ENCODE results near the gene LRRFIP1. TPM values are rescaled to one million over a fixed set of nuclear protein-coding genes. Genes with fewer than 3 reads are reported as not detected.
"Not testable (repeated sequence)": the region's sequence is repeated elsewhere in the genome, so short reads cannot be mapped to it uniquely, and the experiment has no call there.

LRRFIP1 gene
- total RNA-seq, 1 donor from 2014 or later, result 115 TPM

DNA sequence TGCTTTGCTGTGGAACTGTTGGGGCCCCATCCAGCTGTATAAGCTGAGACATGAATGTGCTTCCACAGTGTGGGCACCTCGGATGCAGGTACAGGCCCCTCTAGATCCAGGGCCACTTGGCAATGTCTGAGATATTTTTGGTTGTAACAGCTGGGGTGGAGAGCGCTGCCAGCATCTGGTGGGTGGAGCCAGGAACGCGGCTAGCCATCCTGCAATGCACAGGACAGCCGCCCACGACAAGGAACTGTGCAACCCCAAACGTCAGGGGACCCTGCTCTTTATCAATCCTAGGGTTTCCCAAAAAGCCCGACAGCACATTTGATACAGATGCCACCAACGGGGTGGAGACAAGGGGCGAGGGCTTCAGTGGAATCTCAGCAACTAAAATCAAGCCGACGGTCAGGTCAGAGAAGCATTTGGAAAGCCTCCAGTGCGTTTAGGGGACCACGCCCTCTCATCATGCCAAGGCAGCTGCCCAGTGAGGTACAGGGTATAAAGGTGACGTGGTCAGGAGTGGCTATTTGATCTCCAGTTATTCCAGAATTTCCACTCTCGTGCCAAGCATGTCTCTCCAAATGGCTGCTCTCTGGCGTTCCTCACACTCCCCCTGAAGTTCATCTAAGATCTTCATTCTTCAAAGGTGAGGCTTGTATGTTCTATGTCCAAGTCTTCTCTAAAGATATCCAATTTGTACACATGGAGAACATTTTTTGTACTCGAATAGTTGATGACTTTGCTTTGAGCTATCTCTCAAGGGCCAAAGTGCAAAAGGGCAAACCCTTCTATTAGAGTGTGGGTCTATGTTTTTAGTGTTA, 55.7 kb downstream of the LRRFIP1 start:
- TF ChIP-seq, protein P1, sequence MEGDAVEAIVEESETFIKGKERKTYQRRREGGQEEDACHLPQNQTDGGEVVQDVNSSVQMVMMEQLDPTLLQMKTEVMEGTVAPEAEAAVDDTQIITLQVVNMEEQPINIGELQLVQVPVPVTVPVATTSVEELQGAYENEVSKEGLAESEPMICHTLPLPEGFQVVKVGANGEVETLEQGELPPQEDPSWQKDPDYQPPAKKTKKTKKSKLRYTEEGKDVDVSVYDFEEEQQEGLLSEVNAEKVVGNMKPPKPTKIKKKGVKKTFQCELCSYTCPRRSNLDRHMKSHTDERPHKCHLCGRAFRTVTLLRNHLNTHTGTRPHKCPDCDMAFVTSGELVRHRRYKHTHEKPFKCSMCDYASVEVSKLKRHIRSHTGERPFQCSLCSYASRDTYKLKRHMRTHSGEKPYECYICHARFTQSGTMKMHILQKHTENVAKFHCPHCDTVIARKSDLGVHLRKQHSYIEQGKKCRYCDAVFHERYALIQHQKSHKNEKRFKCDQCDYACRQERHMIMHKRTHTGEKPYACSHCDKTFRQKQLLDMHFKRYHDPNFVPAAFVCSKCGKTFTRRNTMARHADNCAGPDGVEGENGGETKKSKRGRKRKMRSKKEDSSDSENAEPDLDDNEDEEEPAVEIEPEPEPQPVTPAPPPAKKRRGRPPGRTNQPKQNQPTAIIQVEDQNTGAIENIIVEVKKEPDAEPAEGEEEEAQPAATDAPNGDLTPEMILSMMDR (IDR thresholded peaks at IDR 0.05; ENCODE audit: insufficient read depth, low read length, severe bottlenecking), result no peak
- no peak for FAIRE-seq
- no peak overlapping the region for H3K4me3 ChIP-seq (ENCODE audit: low read depth, low read length)
- DNase-seq (ENCODE audit: low read depth), result peak; percentile 67
- no peaks in the 10 kb centered on the region for H3K27me3 ChIP-seq (ENCODE audit: control insufficient read depth, insufficient read depth, low read length)
- H3K36me3 ChIP-seq (ENCODE audit: control insufficient read depth, insufficient read depth, low read length), result no peaks in the 10 kb centered on the region

DNA sequence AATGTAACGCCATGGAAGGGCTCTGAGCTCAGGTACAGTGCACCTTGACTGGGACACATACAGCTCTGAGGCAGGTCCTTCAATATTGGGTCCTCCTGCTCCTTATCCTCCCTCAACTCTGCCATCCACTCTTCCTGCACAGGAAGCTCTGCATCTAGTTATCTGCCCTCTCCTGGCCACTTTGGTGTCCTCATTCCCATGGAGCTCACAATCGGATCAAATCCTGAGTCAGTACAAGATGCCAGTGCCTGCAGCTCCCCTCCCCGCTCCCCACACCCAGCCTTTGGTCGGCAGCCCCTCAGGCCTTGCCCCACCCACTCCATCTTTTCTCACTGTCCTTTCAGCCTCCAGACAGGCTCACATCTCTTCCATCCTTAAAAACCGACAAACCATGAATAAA, 58.0 kb downstream of the LRRFIP1 start:
- Histone ChIP-seq H3K4me3 (ENCODE audit: low read depth, low read length) (no peak overlapping the region), H3K27me3 (ENCODE audit: control insufficient read depth, insufficient read depth, low read length) (no peaks in the 10 kb centered on the region), H3K36me3 (ENCODE audit: control insufficient read depth, insufficient read depth, low read length) (no peaks in the 10 kb centered on the region)
- DNase-seq (ENCODE audit: low read depth), result no peak
- no peak for FAIRE-seq
- TF ChIP-seq, protein P1 (IDR thresholded peaks at IDR 0.05; ENCODE audit: insufficient read depth, low read length, severe bottlenecking), result peak; percentile 53

DNA sequence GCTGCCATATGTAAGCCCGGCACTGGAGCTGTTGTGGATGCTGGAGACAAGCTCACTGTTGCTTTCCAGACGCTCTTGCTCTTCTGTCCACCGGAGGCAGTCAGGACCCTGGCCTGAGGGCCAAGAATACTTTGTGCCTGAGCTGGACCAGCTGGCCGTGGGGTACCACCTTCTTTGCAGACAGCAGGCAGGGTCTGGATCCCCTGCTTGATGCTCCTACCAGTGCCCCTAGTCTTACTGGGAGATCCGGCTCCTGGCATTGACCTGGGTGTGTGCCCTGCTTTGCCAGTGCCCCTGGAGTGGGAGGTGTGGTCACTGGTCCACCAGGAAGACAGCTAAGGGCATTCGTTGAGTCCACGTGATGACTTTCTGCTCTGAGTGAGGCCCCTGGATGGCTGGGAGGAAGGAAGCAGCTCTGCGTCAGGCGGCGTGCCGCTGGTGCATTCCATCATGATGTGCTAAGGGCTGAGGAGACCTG, 59.3 kb downstream of the LRRFIP1 start:
- H3K27me3 ChIP-seq (ENCODE audit: control insufficient read depth, insufficient read depth, low read length), result no peaks in the 10 kb centered on the region
- DNase-seq (ENCODE audit: low read depth), result no peak
- TF ChIP-seq, protein P1 (IDR thresholded peaks at IDR 0.05; ENCODE audit: insufficient read depth, low read length, severe bottlenecking), result peak; percentile 24
- H3K4me3 ChIP-seq (ENCODE audit: low read depth, low read length), result no peak overlapping the region
- no peaks in the 10 kb centered on the region for H3K36me3 ChIP-seq (ENCODE audit: control insufficient read depth, insufficient read depth, low read length)
- no peak for FAIRE-seq

DNA sequence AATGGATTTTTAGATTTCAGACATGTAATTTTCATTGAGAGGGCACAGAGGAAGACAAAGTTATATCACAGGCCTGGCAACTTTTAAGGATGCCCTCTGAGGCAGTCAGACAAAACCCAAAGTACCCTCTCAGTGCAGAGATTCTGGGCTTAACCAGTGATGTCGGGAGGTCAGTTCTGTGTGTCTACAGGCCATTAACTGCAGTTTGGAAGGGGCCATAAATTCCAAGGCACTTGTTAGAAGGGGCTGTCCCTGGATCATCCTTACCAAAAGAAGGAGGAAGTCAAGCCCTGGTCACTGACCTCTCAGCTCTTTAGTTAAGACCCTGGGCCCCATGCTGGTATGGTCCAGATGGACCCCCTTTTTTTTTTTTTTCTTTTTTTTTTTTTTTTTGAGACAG, 60.7 kb downstream of the LRRFIP1 start:
- DNase-seq (ENCODE audit: low read depth) (no peak), FAIRE-seq (no peak)
- Histone ChIP-seq H3K36me3 (ENCODE audit: control insufficient read depth, insufficient read depth, low read length) (no peaks in the 10 kb centered on the region), H3K27me3 (ENCODE audit: control insufficient read depth, insufficient read depth, low read length) (no peaks in the 10 kb centered on the region), H3K4me3 (ENCODE audit: low read depth, low read length) (no peak overlapping the region)
- TF ChIP-seq, protein P1 (IDR thresholded peaks at IDR 0.05; ENCODE audit: insufficient read depth, low read length, severe bottlenecking), result no peak

DNA sequence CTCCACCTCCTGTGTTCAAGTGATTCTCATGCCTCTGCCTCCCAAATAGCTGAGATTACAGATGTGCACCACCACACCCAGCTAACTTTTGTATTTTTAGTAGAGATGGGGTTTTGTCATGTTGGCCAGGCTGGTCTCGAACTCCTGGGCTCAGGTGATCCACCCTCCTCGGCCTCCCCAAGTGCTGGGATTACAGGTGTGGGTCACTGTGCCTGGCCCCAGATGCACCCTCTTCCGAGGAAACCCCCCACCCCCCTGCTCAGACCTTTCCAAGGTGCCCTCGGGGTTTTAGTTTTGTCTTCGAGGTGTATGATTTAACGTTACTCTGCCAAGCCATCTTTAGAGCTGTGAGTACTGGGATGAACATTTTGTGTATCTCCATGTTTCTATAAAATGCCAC, 61.2 kb downstream of the LRRFIP1 start:
- H3K36me3 ChIP-seq (ENCODE audit: control insufficient read depth, insufficient read depth, low read length); H3K4me3 ChIP-seq (ENCODE audit: low read depth, low read length); H3K27me3 ChIP-seq (ENCODE audit: control insufficient read depth, insufficient read depth, low read length); FAIRE-seq; DNase-seq (ENCODE audit: low read depth): not testable (repeated sequence)

DNA sequence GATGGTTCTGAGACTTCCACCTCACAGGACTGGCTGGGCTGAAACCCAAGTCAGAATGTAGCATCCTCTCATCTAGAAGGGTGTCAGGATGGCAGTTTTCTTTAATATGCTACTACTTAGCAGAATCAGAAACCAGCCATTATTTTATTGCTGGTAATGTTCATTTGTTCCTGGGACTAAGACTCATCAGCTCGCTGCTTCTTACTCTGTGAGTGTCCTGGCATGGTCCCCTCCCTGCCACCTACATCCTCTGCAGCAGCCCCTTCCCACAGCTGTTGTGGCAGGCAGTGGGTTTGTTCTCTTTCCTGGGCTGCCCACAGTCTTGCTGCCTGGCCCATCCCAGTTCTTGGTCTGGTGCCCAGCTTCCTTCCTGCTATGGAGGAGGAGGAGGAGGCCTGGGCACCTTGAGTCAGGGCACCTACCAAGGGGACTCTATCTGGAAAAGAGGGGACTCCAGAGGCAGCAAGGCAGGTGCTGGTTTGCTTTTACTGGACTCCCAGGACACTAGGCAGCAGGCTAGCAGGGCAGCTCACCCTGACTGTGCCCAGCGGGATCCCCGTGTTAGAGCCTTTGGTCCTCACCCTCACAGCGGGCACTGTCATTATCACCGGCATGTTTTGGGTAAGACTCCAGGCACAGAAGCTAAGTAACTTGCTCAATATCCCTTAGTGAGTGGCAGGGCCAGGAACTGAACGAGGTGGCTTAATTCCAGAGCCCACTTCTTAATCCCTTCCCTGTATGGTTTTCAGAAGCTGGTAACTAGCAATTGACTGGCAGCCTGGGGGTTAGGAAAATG, 62.1 kb downstream of the LRRFIP1 start:
- DNase-seq (ENCODE audit: low read depth), result peak; percentile 52
- Histone ChIP-seq H3K27me3 (ENCODE audit: control insufficient read depth, insufficient read depth, low read length) (no peaks in the 10 kb centered on the region), H3K36me3 (ENCODE audit: control insufficient read depth, insufficient read depth, low read length) (no peaks in the 10 kb centered on the region), H3K4me3 (ENCODE audit: low read depth, low read length) (no peak overlapping the region)
- FAIRE-seq, result no peak
- TF ChIP-seq, protein P1 (IDR thresholded peaks at IDR 0.05; ENCODE audit: insufficient read depth, low read length, severe bottlenecking), result no peak

Data from bronchial epithelial cell (primary cell).